GM12878 (cell line): ENCODE results near the gene B4GALT1. TPM values are rescaled to one million over a fixed set of nuclear protein-coding genes. Genes with fewer than 3 reads are reported as not detected.

ENCODE experiments used
- ATAC-seq: fragments of 200-7000 bp; cut with Tn5 transposase; 3 replicates; pipeline ENCODE4 v1.9.1; 2020; ENCODE audit warnings: mild to moderate bottlenecking, moderate library complexity
- BruUV-seq: library from RNA; stranded (reverse); fragments of 400-500 nt; replicated peaks from 2 replicates; lab custom pipeline; 2021; lab: Mats Ljungman, UMichigan
- CTCF ChIA-PET: fragments of 300-600 bp; sonication (Branson Sonifier 250); formaldehyde crosslinking; extraction: SDS; loops from one replicate; lab custom pipeline; 2021; ENCODE audit warnings: inconsistent platforms; lab: Yijun Ruan, JAX
- POLR2A ChIA-PET: fragments of 350-600 bp; formaldehyde crosslinking; extraction: SDS; loops from one replicate; lab custom pipeline; 2021; ENCODE audit warnings: inconsistent platforms; lab: Charles Lee
- RAD21 ChIA-PET: fragments of 300-600 bp; sonication (Branson Sonifier 250); formaldehyde crosslinking; loops from one replicate; lab custom pipeline; 2023; ENCODE audit warnings: antibody characterized with exemption; ENCODE audit not compliant: unreplicated experiment; lab: Charles Lee
- SMC1A ChIA-PET: fragments of 300-600 bp; sonication (Branson Sonifier 250); formaldehyde crosslinking; loops from one replicate; lab custom pipeline; 2023; ENCODE audit not compliant: unreplicated experiment, uncharacterized antibody; lab: Charles Lee
- DNase-seq: peaks from one replicate; pipeline ENCODE4 v3.0.0-alpha.2; 2011; ENCODE audit warnings: low read depth, low spot score
- FAIRE-seq: peaks from 3 replicates; lab custom pipeline; 2011; peaks lifted over from hg19 to GRCh38; lab: Jason Lieb, UNC
- H2AFZ ChIP-seq: 2 replicates; pipeline ENCODE4 v1.6.0; 2011; ENCODE audit warnings: low read depth, low read length, control low read depth; ENCODE audit not compliant: control insufficient read depth
- H3K27ac ChIP-seq: 2 replicates; pipeline ENCODE4 v1.5.1; 2011; ENCODE audit warnings: control low read depth; ENCODE audit not compliant: control insufficient read depth, insufficient read depth
- H3K27me3 ChIP-seq, 2 experiments: replicated peaks in 1 of 2; 2 replicates each; pipeline versions ENCODE4 v1.6.0 to v1.6.1; 2011; ENCODE audit warnings: low read length in 1 of 2; ENCODE audit not compliant: control insufficient read depth in 2 of 2, insufficient read depth in 2 of 2
- H3K36me3 ChIP-seq, 2 experiments: 2 replicates each; pipeline ENCODE4 v1.5.1; 2011; ENCODE audit warnings: low read length in 1 of 2; ENCODE audit not compliant: control insufficient read depth in 2 of 2, insufficient read depth in 2 of 2
- H3K4me1 ChIP-seq: 2 replicates; pipeline ENCODE4 v1.6.1; 2011; ENCODE audit warnings: mild to moderate bottlenecking, low read length, moderate library complexity, mixed read lengths; ENCODE audit not compliant: control insufficient read depth, insufficient read depth
- H3K4me2 ChIP-seq: 2 replicates; pipeline ENCODE4 v1.6.0; 2011; ENCODE audit warnings: control low read depth; ENCODE audit not compliant: control insufficient read depth, insufficient read depth
- H3K4me3 ChIP-seq: fragments of 200-600 bp; sonication (generic); 2 replicates; pipeline ENCODE4 v1.5.1; 2016
- H3K79me2 ChIP-seq: 2 replicates; pipeline ENCODE4 v1.6.0; 2011; ENCODE audit warnings: low read length; ENCODE audit not compliant: control insufficient read depth, insufficient read depth
- H3K9ac ChIP-seq: 2 replicates; pipeline ENCODE4 v1.8.0; 2011; ENCODE audit warnings: low read length, control low read depth, mixed read lengths; ENCODE audit not compliant: control insufficient read depth, insufficient read depth
- H3K9me3 ChIP-seq: replicated peaks from 3 replicates; pipeline ENCODE4 v1.5.1; 2011; ENCODE audit warnings: mild to moderate bottlenecking, low read length; ENCODE audit not compliant: control insufficient read depth, insufficient read depth
- H4K20me1 ChIP-seq: 2 replicates; pipeline ENCODE4 v1.6.0; 2011; ENCODE audit not compliant: control insufficient read depth, insufficient read depth
- BMI1 ChIP-seq: fragments of 450-650 bp; IDR thresholded peaks from 2 replicates; pipeline ENCODE4 v1.6.1; 2016; ENCODE audit warnings: mild to moderate bottlenecking, moderate library complexity, borderline replicate concordance
- HDAC2 ChIP-seq: fragments of 200-600 bp; sonication (generic); IDR thresholded peaks from 2 replicates; pipeline ENCODE4 v1.6.1; 2017
- IRF4 ChIP-seq: IDR thresholded peaks from 2 replicates; pipeline ENCODE4 v1.6.1; 2011; ENCODE audit warnings: low read depth, low read length
- POLR2A ChIP-seq: IDR thresholded peaks from 2 replicates; pipeline ENCODE4 v1.6.1; 2011; ENCODE audit warnings: low read depth, mild to moderate bottlenecking, low read length
- SMAD1 ChIP-seq: fragments of 450-650 bp; IDR thresholded peaks from 2 replicates; pipeline ENCODE4 v1.6.1; 2018; ENCODE audit warnings: mild to moderate bottlenecking, low read depth; ENCODE audit not compliant: partially characterized antibody
- SREBF1 ChIP-seq: IDR thresholded peaks from 2 replicates; pipeline ENCODE4 v1.6.1; 2012; ENCODE audit warnings: mild to moderate bottlenecking, low read length
- SRF ChIP-seq, 2 experiments: IDR thresholded peaks; 2 replicates each; pipeline ENCODE4 v1.6.1; 2011; ENCODE audit warnings: low read depth in 2 of 2, low read length in 2 of 2, mild to moderate bottlenecking in 1 of 2, moderate library complexity in 1 of 2
- STAT3 ChIP-seq: IDR thresholded peaks from 2 replicates; pipeline ENCODE4 v1.6.1; 2011; ENCODE audit warnings: low read depth, low read length, improper control_type of control experiment
- TCF3 ChIP-seq: IDR thresholded peaks from 2 replicates; pipeline ENCODE4 v1.6.1; 2012; ENCODE audit warnings: low read depth, mild to moderate bottlenecking, low read length, borderline replicate concordance; ENCODE audit not compliant: insufficient read depth
- ZNF207 ChIP-seq: fragments of 450-650 bp; IDR thresholded peaks from 2 replicates; pipeline ENCODE4 v1.6.1; 2014; ENCODE audit warnings: antibody characterized with exemption, mild to moderate bottlenecking, borderline replicate concordance
- WGBS: methylation state at CpG from one replicate; pipeline ENCODE4 v1.1.6; 2016; ENCODE audit warnings: low lambda C conversion rate; ENCODE audit not compliant: insufficient replicate concordance, insufficient coverage; ENCODE audit errors: missing lambda C conversion rate; 5-methylcytosine and 5-hydroxymethylcytosine counted together
- in situ Hi-C: fragments of 300-500 bp; cut with MboI; formaldehyde crosslinking; loops from 9 replicates; pipeline ENCODE4 v1.14.3; 2018; ENCODE audit warnings: mixed read lengths
- intact Hi-C: fragments of 100-400 bp; cut with micrococcal nuclease; formaldehyde crosslinking; loops from one replicate; pipeline ENCODE4 v1.14.2; 2022; ENCODE audit not compliant: unreplicated experiment
- polyA plus RNA-seq, 11 experiments: library from polyadenylated mRNA; depleted of rRNA in 4 of 11; unstranded in 6 of 11; stranded (reverse) in 5 of 11; fragments of >200 nt; fragmentation: Nextera tagmentation in 4 of 11; fragmentation: Illumina TruSeq in 1 of 11; extraction: Ambion mirVana in 4 of 11; extraction: Trizol in 1 of 11; gene quantifications; 1 replicate in 1 of 11; 2 replicates in 10 of 11; pipeline versions ENCODE4 v1.2.1 to v1.2.3, GENCODE V29; 2011 to 2016; ENCODE audit warnings: inconsistent platforms in 2 of 11, missing spikeins in 2 of 11, low read depth in 1 of 11
- total RNA-seq, 4 experiments: library from RNA; depleted of rRNA in 3 of 4; stranded (reverse); fragments of >200 nt in 3 of 4; fragmentation: Illumina TruSeq in 1 of 4; extraction: Trizol in 1 of 4; gene quantifications; 2 replicates each; pipeline versions ENCODE4 v1.2.1 to v1.2.3, GENCODE V29; 2013 to 2021

Gene B4GALT1
- total and polyA plus RNA-seq, 10 of the 15 experiments (the other 5 are each of a cell fraction or from before 2014, with no cell fraction given) = 12.7 to 79.0 (median 41.0) TPM

DNA sequence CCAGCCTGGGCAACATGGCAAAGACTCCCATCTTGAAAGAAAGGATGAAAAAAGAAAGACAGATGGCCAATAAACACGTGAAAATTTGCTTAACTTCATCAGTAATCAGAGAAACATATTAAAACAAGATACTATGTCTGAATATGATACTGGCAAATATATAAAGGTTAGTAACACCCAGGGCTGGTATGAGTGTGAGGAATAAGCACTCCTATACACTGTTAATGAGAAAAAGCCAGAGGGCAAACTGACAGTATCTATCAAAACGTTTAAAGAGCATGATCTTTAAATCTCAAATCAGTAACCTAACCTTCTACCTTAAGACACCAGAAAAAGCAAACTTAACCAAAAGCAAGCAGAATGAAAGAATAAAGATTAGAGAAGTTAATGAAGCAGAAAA, 14.1 kb downstream of the B4GALT1 start (continued):
- no peak for TF ChIP-seq BMI1

DNA sequence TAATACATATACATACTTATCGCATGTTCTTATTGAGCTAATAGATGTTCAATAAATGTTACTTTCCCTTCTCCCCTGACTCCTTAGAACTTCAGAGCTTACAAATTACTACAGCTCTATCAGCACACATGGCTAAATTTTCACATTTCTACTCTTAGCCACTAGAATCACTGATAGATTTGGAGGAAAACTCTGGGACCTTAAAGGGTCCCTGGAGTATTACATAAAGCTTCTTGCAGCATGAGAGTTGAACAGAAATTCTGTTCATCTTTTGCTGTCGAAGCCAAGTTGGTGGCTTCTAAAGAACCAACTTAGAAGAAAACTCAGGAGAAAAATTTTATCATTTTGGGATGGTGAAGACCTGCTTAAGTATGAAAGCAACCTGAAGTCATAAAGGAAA, 15.5 kb downstream of the B4GALT1 start:
- TF ChIP-seq TCF3 (no peak), SMAD1 (no peak), IRF4 (no peak), ZNF207 (no peak), HDAC2 (no peak), POLR2A (no peak), STAT3 (no peak), SREBF1 (no peak), SRF (IDR thresholded peaks at IDR 0.05; ENCODE audit: low read depth in 2 of 2, low read length in 2 of 2) (no peak)
- Histone ChIP-seq H3K79me2 (peaks cover 97% of the 10 kb centered on the region), H3K4me2 (peak overlapping the region; percentile 3; the same call in 1 of the 2 replicates)

More for the DNA sequence above, 15.5 kb downstream of the B4GALT1 start:
- H3K9ac ChIP-seq = no peak overlapping the region
- FAIRE-seq = no peak
- POLR2A ChIA-PET = interaction anchor here (0.6 to 4.0 kb wide), 8 partner anchors 9 to 696 kb away, joined by 3 to 39 read pairs (median 5); partner anchors contain the start of gene B4GALT1
- CTCF ChIA-PET = interaction anchor here (0.6 to 5.3 kb wide), 11 partner anchors 9 to 131 kb away, joined by 3 to 39 read pairs (median 3); no protein-coding TSS in a partner anchor
- H2AFZ ChIP-seq = no peak overlapping the region
- H4K20me1 ChIP-seq = no peaks in the 10 kb centered on the region
- H3K4me3 ChIP-seq = no peak overlapping the region
- SMC1A ChIA-PET = interaction anchor here (0.6 to 3.7 kb wide), 11 partner anchors 8 to 71 kb away, joined by 3 to 43 read pairs (median 3); no protein-coding TSS in a partner anchor
- 95% methylated on average over 2 of the region's 2 CpGs for WGBS
- ATAC-seq = no peak
- peaks cover 51% of the 10 kb centered on the region for H3K4me1 ChIP-seq
- DNase-seq = no peak
- BruUV-seq = no TSS peak
- in situ Hi-C loops = no loop called here
- H3K27me3 ChIP-seq = no peaks in the 10 kb centered on the region
- RAD21 ChIA-PET = interaction anchor here (0.8 to 3.5 kb wide), 8 partner anchors 8 to 75 kb away, joined by 3 to 23 read pairs (median 7); partner anchors contain the start of gene B4GALT1
- H3K9me3 ChIP-seq = no peaks in the 10 kb centered on the region
- intact Hi-C loops = no loop called here
- H3K36me3 ChIP-seq = peaks cover 0 to 1% of the 10 kb centered on the region in 2 experiments; a peak in 2 of 4 replicates
- H3K27ac ChIP-seq = peak overlapping the region; percentile 20; the same call in 1 of the 2 replicates
